ENCODE data around the gene SNAPC1. TPM values are rescaled to one million over a fixed set of nuclear protein-coding genes. Genes with fewer than 3 reads are reported as not detected.

The SNAPC1 gene
- total RNA-seq, 1 experiment from 2014 or later, result 8.6 TPM

GRCh38 chr14:61749264-61749663 is 13.0 kb upstream of the SNAPC1 start:
- H3K4me3 ChIP-seq (ENCODE audit: low read depth in 2 of 2, low read length in 2 of 2), result peak overlapping the region in 1 of 2 experiments; percentile 69; a peak in 2 of 4 replicates
- no peak overlapping the region for H3K27ac ChIP-seq (ENCODE audit: low read length)
- in situ Hi-C loops (cut with HindIII; ENCODE audit: low pct_unique_long_range_greater_than_20kb, low sequenced_read_pairs), result no loop called here
- no peak for TF ChIP-seq TCF7L2 (IDR thresholded peaks at IDR 0.05; ENCODE audit: low read depth, low read length)
- TF ChIP-seq REST (IDR thresholded peaks at IDR 0.05; ENCODE audit: insufficient read depth in 1 of 2, low read depth in 2 of 2, low read length in 1 of 2), result no peak
- TF ChIP-seq SIN3A (IDR thresholded peaks at IDR 0.05; ENCODE audit: borderline replicate concordance, insufficient read depth, low read depth, low read length), result no peak
- no peak for TF ChIP-seq CTCF (IDR thresholded peaks at IDR 0.05)
- no peak for TF ChIP-seq POLR2AphosphoS5 (IDR thresholded peaks at IDR 0.05; ENCODE audit: low read depth, low read length)
- intact Hi-C loops (cut with micrococcal nuclease; ENCODE audit: unreplicated experiment), result no loop called here
- ATAC-seq, result no peak
- H3K9me3 ChIP-seq (ENCODE audit: control insufficient read depth, insufficient read depth, low read depth, low read length), result no peaks in the 10 kb centered on the region
- POLR2A ChIA-PET, result interaction anchor here (1.1 kb wide), 1 partner anchor 51 kb away, joined by 4 read pairs; no protein-coding TSS in a partner anchor
- H3K27me3 ChIP-seq (ENCODE audit: control insufficient read depth, insufficient read depth, low read length), result no peaks in the 10 kb centered on the region
- BruUV-seq (replicated peaks), result no TSS peak
- H3K36me3 ChIP-seq (ENCODE audit: control insufficient read depth, insufficient read depth, low read length), result peaks cover 14% of the 10 kb centered on the region; the same call in 1 of the 2 replicates
- peaks cover 5% of the 10 kb centered on the region for H3K4me1 ChIP-seq (ENCODE audit: control insufficient read depth, insufficient read depth, low read length)
- DNase-seq (ENCODE audit: low read depth, low spot score), result no peak
- CTCF ChIA-PET, result no interaction called here

- POLR2A ChIA-PET, result interaction anchor here (1.1 kb wide), 1 partner anchor 52 kb away, joined by 4 read pairs; no protein-coding TSS in a partner anchor
- H3K27me3 ChIP-seq (ENCODE audit: control insufficient read depth, insufficient read depth, low read length), result no peaks in the 10 kb centered on the region
- DNase-seq (ENCODE audit: low read depth, low spot score), result no peak
- H3K9me3 ChIP-seq (ENCODE audit: control insufficient read depth, insufficient read depth, low read depth, low read length), result no peaks in the 10 kb centered on the region
- H3K36me3 ChIP-seq (ENCODE audit: control insufficient read depth, insufficient read depth, low read length), result peaks cover 10% of the 10 kb centered on the region; the same call in 1 of the 2 replicates
- CTCF ChIA-PET, result no interaction called here
- H3K4me1 ChIP-seq (ENCODE audit: control insufficient read depth, insufficient read depth, low read length), result peaks cover 5% of the 10 kb centered on the region
- in situ Hi-C loops (cut with HindIII; ENCODE audit: low pct_unique_long_range_greater_than_20kb, low sequenced_read_pairs), result no loop called here
- TF ChIP-seq SIN3A (IDR thresholded peaks at IDR 0.05; ENCODE audit: borderline replicate concordance, insufficient read depth, low read depth, low read length), result no peak
- no peak for TF ChIP-seq REST (IDR thresholded peaks at IDR 0.05; ENCODE audit: insufficient read depth in 1 of 2, low read depth in 2 of 2, low read length in 1 of 2)
- TF ChIP-seq CTCF (IDR thresholded peaks at IDR 0.05), result no peak
- no peak for TF ChIP-seq POLR2AphosphoS5 (IDR thresholded peaks at IDR 0.05; ENCODE audit: low read depth, low read length)
- no peak for TF ChIP-seq TCF7L2 (IDR thresholded peaks at IDR 0.05; ENCODE audit: low read depth, low read length)
- peak overlapping the region; percentile 52 to 69 for H3K4me3 ChIP-seq (ENCODE audit: low read depth in 2 of 2, low read length in 2 of 2)
- intact Hi-C loops (cut with micrococcal nuclease; ENCODE audit: unreplicated experiment), result no loop called here
- TSS peak; percentile 87 for BruUV-seq (replicated peaks)
- no peak; the same call in 1 of the 2 replicates for ATAC-seq
- no peak overlapping the region for H3K27ac ChIP-seq (ENCODE audit: low read length)
Measured at GRCh38 chr14:61749867-61750266, 12.4 kb upstream of the SNAPC1 start.
